ENCODE measurements around the gene URAD. TPM values are rescaled to one million over a fixed set of nuclear protein-coding genes. Genes with fewer than 3 reads are reported as not detected.

The URAD gene, protein sequence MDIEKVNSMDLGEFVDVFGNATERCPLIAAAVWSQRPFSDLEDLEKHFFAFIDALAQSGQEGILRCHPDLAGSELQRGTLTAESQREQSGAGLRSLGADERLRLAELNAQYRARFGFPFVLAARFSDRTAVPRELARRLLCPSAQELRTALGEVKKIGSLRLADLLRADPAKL
- not detected in 2 replicates for total RNA-seq (2014; rRNA removed)
- Bru-seq, nascent RNA: percentile 2 among the genes with signal in this experiment
- BruChase-seq, experiment 1, labeled RNA remaining after a 6-hour chase: percentile 7 among the genes with signal in this experiment
- not detected for BruChase-seq, experiment 2, labeled RNA remaining after a 2-hour chase
- long read RNA-seq: 0 reads

DNA sequence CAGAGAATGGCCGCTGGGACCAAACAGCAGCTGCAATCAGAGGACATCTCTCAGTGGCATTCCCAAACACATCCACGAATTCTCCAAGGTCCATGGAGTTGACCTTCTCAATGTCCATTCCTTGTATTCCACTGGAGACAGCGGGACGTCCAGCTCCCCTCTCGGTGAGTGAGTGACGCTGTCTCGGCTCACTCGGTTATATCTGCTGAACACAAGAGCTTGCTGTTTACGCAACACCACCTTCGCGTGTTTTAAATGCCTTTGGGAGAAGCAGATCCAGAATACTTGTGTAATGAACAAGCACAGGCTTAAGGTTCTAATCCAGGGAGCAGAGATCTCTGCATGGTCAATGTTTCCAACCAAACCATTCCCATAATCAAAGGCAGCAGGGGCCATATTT, at the start of gene URAD:
URAD (minus strand) TSS at position 174 of the 400 bp plus-strand sequence; CDS start at position 118, 56 bp downstream.
- H2AFZ ChIP-seq (ENCODE audit: low read length): no peak within 1 kb of the TSS
- H3K9ac ChIP-seq (ENCODE audit: low read length): no peak within 1 kb of the TSS
- BruUV-seq (replicated peaks): no TSS peak
- intact Hi-C loops (cut with micrococcal nuclease): no loop called here
- TF ChIP-seq, protein P1, sequence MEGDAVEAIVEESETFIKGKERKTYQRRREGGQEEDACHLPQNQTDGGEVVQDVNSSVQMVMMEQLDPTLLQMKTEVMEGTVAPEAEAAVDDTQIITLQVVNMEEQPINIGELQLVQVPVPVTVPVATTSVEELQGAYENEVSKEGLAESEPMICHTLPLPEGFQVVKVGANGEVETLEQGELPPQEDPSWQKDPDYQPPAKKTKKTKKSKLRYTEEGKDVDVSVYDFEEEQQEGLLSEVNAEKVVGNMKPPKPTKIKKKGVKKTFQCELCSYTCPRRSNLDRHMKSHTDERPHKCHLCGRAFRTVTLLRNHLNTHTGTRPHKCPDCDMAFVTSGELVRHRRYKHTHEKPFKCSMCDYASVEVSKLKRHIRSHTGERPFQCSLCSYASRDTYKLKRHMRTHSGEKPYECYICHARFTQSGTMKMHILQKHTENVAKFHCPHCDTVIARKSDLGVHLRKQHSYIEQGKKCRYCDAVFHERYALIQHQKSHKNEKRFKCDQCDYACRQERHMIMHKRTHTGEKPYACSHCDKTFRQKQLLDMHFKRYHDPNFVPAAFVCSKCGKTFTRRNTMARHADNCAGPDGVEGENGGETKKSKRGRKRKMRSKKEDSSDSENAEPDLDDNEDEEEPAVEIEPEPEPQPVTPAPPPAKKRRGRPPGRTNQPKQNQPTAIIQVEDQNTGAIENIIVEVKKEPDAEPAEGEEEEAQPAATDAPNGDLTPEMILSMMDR (conservative IDR thresholded peaks at IDR 0.05; ENCODE audit: low read depth, low read length): no peak
- TF ChIP-seq EZH2 (IDR thresholded peaks at IDR 0.05; ENCODE audit: low read length, unreplicated experiment) (no peak), EZH2phosphoT487 (IDR thresholded peaks at IDR 0.05; ENCODE audit: borderline replicate concordance, low read length) (no peak)
- peaks cover 18% of the 10 kb centered on the region; the same call in 1 of the 2 replicates for H3K27me3 ChIP-seq (ENCODE audit: low read length)
- no peaks in the 10 kb centered on the region for H3K79me2 ChIP-seq (ENCODE audit: low read length)
- ChIA-PET CTCF (no interaction called here), POLR2A (ENCODE audit: unreplicated experiment) (no interaction called here)
- no peaks in the 10 kb centered on the region for H4K20me1 ChIP-seq (ENCODE audit: low read length)
- no peaks in the 10 kb centered on the region for H3K4me1 ChIP-seq (ENCODE audit: insufficient read depth, low read length)
- ATAC-seq (no peak), DNase-seq (no peak)
- no peak within 1 kb of the TSS for H3K27ac ChIP-seq (ENCODE audit: low read length)
- no peaks in the 10 kb centered on the region for H3F3A ChIP-seq (ENCODE audit: low read length, unreplicated experiment)
- no peaks in the 10 kb centered on the region for H3K36me3 ChIP-seq (ENCODE audit: low read depth, low read length)
- H3K4me2 ChIP-seq (ENCODE audit: low read length): no peak within 1 kb of the TSS
- no peak within 1 kb of the TSS for H3K4me3 ChIP-seq (ENCODE audit: low read length)
- no peaks in the 10 kb centered on the region for H3K9me3 ChIP-seq (ENCODE audit: low read length)
- no peaks in the 10 kb centered on the region for H3K9me2 ChIP-seq (replicated peaks; ENCODE audit: low read length)

DNA sequence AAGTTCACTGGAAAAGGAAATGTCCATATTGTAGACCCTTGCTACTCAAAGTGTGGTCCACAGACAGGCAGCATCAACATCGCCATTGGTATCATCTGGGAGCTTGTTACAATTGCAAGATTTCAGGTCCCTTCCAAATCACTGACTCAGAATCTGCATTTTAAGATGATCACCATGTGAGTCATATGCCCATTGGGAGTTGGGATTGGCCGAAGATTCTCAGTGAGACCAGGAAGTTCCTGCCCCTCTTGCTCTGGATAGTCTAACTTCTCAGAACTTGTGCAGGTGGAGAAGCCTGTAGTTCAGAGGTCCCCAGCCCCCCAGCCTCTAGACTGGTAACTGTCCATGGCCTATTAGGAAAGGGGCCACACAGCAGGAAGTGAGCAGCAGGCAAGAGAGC, 48.9 kb upstream of the URAD start:
- Histone ChIP-seq H3K4me3 (ENCODE audit: low read length) (no peak overlapping the region), H3K27me3 (ENCODE audit: low read length) (peaks cover 2% of the 10 kb centered on the region; the same call in 1 of the 2 replicates), H3K9me3 (ENCODE audit: low read length) (no peaks in the 10 kb centered on the region), H3K4me1 (ENCODE audit: insufficient read depth, low read length) (peaks cover 11% of the 10 kb centered on the region; the same call in 1 of the 2 replicates), H3K4me2 (ENCODE audit: low read length) (no peak overlapping the region), H3K36me3 (ENCODE audit: low read depth, low read length) (no peaks in the 10 kb centered on the region), H3K27ac (ENCODE audit: low read length) (no peak overlapping the region), H4K20me1 (ENCODE audit: low read length) (no peaks in the 10 kb centered on the region), H3K79me2 (ENCODE audit: low read length) (no peaks in the 10 kb centered on the region), H2AFZ (ENCODE audit: low read length) (peak overlapping the region; percentile 51; the same call in 1 of the 2 replicates), H3K9me2 (replicated peaks; ENCODE audit: low read length) (no peaks in the 10 kb centered on the region), H3K9ac (ENCODE audit: low read length) (no peak overlapping the region), H3F3A (ENCODE audit: low read length, unreplicated experiment) (no peaks in the 10 kb centered on the region)
- peak; percentile 51; the same call in 1 of the 2 replicates for ATAC-seq
- POLR2A ChIA-PET (ENCODE audit: unreplicated experiment): no interaction called here
- DNase-seq: peak; percentile 70
- TF ChIP-seq EZH2phosphoT487 (IDR thresholded peaks at IDR 0.05; ENCODE audit: borderline replicate concordance, low read length) (no peak), EZH2 (IDR thresholded peaks at IDR 0.05; ENCODE audit: low read length, unreplicated experiment) (no peak)
- TF ChIP-seq, protein P1 (conservative IDR thresholded peaks at IDR 0.05; ENCODE audit: low read depth, low read length): no peak
- CTCF ChIA-PET: no interaction called here
- no TSS peak for BruUV-seq (replicated peaks)
- intact Hi-C loops (cut with micrococcal nuclease): no loop called here

Data from PC-3 (cell line).